SH-SY5Y (cell line): Measurements from ENCODE around the gene TYSND1.

ENCODE experiments used
- GATA2 ChIP-seq: IDR thresholded peaks from 2 replicates; pipeline ENCODE4 v1.6.1; 2011; ENCODE audit warnings: mild to moderate bottlenecking, low read depth, low read length
- GATA3 ChIP-seq: IDR thresholded peaks from 2 replicates; pipeline ENCODE4 v1.6.1; 2011; ENCODE audit warnings: low read depth, mild to moderate bottlenecking, low read length, moderate library complexity

- TF ChIP-seq GATA2: no peak
- TF ChIP-seq GATA3: no peak
Observed at GRCh38 chr10:70090951-70091350, 55.5 kb downstream of the TYSND1 start.
